Activated CD4-positive, alpha-beta T cell treated with anti-CD3 and anti-CD28 coated beads, Interleukin-2, amount 50 U/mL, for 24 hours (primary cell): Measurements from ENCODE around the gene HS1BP3.

Experiments
- DNase-seq, 2 donors: peaks; one replicate each; pipeline ENCODE4 v3.0.0-alpha.2; 2020; ENCODE audit warnings: low read depth in 1 of 2, low spot score in 1 of 2

HS1BP3 gene

DNA sequence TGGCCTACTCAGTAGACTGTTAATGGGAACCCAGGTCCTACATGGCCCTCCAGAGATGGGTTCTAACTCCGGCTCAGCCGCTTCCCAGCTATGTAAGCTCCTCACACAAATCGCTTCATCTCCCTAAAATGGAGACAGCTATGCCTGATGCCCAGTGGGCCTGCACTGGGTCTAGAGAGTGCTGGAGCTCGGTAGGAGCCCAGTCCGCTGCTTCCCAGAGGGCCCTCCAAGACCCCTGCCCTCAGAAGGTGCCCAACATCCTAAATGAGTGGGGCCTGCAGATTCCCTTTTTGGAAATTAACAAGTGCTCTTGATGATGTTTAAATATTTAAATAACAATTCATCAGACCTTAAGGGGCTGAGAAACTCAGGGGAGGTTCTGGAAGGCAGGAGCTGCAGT, 47.1 kb downstream of the HS1BP3 start:
- DNase-seq = no peak

DNA sequence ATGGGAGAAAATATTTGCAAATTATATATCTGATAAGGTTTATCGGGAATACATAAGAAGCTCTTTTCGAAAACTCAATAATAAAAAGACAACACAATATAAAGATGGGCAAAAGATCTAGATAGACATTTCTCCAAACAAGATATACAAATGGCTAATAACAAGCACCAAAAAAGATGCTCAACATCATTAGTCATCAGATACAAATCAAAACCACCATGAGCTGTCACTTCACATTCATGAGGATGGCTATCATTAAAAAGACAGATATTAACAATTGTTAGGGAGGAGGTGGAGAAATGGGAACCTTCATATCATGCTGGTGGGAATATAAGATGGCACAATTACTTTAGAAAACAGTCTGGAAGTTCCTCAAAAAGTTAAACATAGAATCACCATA, 48.1 kb downstream of the HS1BP3 start:
- no peak for DNase-seq

DNA sequence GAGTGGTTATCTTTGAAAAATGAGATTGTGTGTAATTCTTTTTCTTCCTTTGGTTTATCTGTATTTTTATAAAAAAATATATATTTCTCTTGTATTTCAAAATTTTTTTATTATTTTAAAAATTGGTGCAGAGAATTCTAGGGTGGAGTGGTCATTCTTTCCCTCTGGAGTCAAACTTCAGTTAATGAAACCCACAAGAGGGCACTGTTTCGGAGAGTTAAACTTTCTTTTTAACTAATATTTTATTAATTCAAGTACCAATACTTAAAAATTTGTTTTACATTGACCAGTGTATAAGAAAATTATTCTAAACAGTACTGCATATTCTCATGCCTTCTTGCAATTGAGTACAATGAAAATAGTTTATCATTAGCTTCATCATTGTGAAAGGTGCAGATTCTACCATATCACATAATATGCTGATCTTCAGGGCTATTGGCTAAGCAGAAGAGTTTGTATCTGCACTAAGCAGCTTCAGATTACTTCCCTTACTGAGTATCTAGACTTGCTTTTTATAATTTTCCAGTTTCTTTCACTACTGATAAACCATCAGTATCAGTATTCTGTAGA, 50.1 kb downstream of the HS1BP3 start:
- no peak for DNase-seq

DNA sequence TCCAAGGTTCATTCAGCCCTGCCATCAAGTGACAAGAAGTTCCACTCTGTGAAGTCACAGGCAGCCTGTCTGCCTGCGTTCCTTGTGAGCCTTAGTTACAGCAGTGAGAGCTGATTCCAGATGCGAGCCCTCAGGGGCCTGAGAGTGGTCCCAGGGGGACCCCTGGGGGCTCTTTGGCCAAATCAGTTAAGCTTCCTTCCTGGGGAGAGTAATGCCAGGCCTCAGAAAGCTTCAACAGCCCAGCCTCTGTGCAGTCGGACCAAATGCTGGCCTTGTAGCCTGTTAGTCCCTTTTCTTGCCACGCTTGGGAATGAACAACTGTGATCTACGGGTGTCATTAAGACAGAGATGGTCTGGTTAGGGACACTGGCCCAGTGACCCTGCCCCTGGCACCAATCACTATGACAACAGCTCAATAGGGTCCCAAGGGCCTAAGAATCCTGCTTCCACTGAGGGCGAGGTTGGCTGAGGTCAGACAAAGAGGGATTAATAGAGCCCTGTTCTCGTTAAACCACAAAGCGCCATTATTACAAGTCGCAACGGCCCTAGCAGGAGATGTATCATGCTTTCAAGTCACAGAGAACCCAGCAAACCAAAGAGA, 50.9 kb downstream of the HS1BP3 start:
- DNase-seq = no peak

DNA sequence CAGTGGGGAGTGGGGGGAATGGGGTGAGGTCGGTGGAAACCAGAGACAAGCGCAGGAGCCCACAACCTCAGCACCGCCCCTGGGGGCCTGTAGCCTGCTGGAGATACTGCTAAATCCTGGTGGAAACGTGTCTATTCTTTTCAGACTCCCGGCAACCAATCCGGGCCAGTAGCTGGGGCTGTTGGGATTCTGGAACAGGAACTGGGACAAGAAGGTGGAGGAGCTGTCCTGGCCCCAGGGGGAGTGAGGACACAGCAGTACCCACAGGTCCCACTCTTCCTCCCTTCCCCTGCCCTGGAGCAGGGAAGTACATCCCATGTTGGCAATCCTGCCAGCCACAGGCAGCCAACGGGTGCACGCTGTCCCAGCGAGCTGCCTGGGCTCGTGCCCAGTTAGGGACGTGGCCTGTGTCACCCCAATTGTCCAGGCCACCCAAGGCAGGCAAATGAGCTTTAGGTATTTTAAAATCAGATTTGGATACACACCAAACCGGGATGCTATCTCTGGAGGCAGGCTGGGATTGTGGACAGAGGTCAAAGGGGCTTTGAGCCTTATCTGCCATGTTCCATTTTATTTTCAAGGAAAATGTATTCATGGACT, 51.8 kb downstream of the HS1BP3 start:
- no peak for DNase-seq

DNA sequence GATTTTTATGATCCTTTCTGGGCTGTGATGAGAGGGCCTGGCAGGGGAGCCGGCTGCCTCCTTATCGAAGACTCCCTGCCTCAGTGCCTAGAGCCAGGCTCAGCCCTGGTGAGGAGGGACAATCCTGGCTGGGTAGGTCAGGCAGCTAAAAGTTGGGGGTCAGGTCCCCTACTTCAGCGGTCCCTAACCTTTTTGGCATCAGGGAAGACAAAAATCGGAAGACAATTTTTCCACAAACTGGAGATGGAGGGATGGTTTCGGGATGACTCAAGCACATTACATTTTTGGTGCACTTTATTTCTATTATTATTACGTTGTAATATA, 53.1 kb downstream of the HS1BP3 start:
- DNase-seq = no peak

DNA sequence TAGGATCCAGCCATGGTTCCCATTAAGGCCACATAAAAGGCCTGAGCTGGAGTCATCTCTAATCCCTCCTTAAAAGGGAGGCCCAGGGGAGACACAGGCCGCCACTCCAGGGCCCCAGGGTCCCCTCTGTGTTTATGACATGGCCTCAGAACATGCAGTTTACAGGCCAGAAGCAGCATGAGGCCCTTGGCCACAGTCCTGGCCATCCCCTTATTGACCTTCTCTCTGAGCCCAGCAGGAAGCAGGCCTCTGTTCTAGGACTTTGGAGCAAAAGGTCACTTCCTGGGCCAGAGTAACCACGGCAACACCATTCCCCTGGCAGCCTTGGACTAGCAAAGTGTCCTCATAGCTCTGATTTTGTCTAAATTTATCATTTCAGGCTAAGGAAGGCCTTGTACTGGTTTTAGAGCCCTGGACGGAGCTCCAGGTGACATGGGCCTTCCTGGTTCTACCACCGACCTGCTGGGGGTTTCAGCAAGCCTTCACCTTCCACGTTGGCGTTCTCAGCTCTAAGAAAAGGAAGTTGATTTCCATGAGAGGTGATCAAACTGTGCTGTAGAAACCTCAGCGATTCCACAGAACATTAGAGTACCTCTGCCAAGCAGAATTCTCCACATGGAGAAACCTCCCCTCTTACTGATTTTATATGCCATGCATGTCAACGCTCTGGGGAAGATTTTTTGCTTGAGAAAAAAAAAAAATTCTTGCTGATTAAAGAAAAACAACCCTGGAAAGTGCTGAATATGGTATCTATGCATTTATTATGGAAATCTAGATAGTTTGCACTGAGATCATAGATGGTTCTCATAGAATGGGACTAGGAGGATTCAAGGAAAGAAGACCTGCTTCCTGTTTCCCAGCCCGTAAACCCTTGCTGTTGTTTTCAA, 53.7 kb downstream of the HS1BP3 start:
- no peak for DNase-seq

DNA sequence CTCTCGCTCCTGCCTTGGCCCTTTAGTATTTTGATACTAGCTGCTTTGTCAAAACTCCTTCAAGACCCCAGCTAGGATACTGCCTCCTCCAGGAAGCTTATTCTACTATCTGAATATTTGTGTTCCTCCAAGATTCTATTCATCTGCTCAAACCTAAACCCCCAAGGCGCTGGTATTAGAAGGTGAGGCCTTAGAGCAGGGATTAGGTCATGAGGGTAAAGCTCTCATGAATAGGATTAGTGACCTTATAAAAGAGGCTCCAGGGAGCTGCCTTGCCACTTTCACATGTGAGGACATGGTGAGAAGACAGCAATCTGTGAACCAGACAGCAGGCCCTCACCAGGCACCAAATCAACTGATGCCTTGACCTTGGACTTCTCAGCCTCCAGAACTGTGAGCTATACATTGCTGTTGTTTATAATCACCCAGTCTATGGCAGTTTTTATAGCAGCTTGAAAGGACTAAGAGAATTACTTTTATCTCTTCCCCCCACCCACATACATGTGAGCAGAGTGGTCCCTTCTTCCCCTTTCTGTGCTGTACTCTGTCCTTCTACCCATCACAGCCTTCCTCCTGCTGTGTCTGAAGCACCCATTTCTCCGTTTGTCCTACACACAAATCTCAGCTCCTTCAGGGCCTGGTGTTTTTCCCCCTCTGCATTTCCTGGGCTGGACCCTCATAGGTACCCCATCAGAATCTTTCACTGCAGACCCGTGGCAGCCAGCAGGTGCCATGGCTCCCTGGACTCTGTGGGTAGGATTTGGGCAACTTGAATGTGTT, 54.5 kb downstream of the HS1BP3 start:
- no peak for DNase-seq

DNA sequence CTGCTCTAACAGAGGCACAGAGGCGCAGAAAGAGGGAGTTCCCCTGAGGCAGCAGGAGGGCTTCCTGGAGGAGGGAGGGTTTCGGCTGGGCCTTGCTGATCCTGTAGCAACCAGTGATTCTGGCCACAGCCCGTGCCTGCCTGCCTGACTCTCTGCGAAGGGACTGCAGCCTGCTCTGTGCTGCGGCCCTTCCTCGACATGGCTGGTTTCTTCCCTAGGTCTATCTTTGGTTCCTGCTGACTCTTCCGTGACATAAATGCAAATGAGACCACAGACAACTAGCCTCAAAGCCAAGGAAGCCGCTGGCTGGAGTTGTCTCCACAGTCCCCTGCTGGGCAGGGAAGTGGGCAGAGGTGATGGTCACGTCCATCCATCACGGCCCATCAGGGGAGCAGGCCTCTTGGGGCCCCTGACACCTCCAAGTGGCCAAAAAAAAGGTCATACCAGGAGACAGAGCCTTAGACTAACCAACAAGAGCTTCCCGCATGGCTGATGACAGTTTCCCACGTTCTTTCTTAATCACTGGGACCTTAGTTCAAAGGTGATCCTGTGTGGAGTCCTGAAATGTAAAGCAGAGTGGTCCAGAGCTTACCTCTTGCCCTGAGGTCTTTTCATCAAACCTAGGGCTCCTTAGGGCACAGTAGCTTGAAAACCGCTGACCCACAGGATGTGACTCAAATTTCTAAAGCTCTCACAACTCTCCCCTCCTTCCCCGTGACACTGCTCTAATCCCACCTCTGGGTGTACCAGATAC, 55.3 kb downstream of the HS1BP3 start:
- DNase-seq = no peak

DNA sequence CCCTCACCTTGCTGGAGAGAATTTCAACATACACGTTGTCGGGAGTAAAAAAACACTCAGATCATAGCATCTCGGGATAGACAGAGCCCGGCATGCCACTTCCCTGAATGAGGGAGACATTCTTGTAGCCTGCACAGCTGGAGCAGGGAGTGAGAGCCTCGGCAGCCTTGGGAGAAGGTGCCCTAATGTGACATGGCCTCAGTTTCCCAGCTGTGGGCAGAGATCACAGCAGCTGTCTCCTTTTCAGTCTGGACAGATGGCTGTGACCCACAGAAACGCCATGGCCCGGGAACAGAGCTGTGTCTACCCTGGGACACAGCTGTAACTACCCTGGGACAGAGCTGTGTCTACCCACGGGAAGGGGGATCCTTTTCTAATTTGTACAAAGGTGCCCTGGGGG, 55.9 kb downstream of the HS1BP3 start:
- no peak for DNase-seq

DNA sequence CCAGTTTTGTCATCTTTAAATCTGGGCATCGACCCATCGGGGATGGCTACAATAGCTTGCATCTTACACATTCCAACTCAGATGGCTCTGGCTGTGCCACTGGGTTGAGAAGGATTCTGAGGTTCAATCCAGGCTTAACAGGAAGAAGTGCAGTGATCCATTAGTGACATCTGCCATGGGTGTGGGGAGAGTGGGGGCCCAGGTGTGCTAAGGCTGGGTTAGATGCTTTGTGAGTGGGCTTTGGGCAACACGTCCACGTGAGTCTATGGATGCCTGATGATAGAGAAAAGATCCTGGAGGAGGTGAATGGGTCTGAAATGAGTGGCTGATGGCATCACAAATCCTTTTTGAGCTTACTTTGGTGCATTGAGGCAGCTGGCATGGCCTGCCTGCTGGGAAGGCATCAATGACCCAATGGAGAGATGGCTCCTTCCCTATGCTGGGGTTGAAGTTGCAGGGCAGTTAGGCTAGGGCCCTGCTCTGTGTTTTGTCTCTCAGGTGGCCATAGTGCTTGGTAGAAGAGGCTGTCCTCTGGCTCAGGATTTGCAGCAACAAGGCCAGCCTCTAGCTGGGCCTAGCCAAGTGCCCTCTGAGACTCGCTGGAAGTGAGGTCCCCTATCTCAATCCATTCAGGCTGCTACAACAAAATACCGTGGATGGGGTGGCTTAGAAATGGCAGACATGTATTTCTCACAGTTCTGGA, 56.7 kb downstream of the HS1BP3 start:
- no peak for DNase-seq

DNA sequence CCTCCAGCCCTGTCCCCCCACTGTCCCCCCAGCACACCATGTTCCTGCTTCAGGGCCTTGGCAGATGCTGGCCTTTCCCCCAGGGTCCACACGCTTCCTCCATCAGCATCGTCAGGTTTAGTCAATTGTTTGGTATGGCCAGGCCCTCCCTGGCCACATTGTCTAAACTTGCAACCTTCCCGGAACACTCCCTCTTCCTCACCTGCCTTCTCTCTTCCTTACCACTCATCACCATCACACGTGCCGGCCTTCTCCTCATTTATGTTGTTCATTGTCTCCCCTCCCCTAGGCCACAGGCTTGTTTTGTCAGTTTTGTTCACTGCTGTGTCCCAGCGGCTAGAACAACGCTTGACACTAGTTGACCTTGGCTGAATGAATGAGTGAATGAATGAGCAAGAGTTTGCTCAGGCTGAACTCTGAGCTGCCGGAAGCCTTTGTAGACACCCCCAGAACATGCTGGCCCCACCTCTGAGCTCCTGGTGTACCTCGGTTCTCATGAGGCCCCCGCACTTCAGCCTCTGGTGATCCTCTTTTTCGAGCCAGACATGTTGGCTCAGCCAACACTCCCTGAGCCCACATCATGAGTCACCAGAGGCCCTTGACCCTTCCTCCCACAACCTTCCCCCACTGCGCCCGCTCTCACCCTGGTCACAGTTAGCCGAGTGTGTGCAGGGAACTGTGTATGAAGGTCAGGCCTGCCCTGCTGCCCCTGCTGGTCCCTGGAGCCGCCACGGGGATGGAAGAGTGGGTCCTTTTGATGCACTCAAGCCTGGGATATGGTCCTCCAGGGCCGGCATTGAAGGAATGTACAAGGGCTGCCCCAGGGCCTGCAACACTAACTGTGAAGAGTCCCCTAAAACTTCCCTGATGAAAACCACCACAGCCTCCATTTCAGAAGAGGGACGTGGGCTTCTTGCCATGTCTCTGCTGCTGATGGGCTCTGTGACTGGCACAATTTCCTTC, 57.5 kb downstream of the HS1BP3 start:
- DNase-seq = no peak

DNA sequence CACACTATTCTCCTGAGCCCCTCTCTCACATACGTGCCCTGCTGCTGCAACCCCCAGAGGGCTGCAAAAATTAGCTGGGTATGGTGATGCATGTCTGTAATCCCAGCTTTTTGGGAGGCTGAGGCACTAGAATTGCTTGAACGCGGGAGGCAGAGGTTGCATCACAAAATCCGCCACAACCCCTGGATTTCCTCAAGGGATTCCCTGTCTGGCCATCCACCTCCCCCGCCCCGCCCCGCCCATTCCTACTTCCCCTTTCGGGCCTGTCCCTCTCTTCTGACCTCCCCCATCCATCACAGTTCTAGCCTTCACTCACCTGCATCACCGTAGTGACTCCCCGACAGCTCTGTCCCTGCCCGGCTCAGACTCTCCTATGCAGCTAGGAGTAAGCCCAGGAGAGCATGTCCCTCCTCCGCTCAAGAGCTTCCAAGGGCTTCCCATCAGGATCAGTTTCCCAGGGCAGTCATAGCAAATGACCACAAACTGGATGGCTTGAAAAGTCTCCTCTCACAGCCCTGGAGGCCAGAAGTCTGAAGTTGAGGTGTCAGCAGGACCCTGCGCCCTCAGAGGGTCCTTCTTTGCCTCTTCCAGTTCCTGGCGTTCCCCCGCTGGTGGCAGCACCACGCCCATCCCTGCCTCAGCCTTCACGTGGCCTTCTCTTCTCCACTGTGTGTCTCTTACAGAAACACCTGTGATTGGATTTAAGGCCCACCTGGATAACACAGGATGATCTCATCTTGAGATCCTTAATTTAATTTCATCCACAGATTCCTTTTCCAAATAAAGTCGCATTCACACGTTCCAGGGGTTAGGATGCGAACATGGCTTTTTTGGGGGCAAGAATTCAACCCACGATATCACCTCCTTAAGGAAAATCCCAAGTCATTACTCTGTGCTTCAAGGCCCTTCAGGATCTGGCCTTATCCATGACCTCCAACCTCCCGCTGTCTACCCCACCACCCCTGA, 58.5 kb downstream of the HS1BP3 start:
- no peak for DNase-seq

DNA sequence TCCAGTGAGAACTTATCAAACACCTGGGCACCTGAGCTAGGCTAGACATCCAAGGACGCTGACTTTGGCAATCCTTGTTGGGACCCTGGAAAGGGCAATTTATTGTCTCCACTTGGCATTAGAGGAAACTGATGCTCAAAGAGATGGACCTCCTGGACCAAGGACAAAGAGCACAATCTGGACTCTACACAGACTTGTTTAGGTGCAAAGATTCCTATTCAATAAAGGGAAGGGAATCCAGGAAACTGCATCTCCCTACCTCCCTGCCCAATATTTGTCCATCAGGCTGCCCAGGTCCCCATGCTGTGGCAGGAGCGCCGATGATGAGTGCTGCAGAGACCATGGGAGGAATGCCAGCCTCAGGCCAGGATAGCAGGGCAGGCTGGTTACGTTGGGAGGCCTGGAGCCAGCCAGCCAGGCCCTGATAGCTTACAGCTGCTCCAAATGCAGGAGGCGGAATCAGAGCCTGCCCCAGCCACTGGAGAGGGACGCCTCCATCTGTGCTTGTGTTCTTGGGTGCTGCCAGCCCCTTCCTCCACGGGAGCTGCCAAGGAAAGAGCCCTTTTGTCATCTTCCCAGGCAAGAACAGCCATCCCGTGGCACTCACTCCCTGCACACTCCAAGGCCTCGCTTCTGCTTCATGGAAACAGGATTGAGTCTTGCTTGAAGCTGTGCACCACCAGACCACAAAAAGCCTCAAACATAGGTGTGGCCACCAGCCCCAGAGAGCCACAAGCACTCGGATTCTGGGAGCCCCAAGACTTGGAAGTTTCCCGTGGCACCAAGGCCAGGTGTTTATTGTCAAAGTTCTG, 60.0 kb downstream of the HS1BP3 start:
- no peak for DNase-seq

DNA sequence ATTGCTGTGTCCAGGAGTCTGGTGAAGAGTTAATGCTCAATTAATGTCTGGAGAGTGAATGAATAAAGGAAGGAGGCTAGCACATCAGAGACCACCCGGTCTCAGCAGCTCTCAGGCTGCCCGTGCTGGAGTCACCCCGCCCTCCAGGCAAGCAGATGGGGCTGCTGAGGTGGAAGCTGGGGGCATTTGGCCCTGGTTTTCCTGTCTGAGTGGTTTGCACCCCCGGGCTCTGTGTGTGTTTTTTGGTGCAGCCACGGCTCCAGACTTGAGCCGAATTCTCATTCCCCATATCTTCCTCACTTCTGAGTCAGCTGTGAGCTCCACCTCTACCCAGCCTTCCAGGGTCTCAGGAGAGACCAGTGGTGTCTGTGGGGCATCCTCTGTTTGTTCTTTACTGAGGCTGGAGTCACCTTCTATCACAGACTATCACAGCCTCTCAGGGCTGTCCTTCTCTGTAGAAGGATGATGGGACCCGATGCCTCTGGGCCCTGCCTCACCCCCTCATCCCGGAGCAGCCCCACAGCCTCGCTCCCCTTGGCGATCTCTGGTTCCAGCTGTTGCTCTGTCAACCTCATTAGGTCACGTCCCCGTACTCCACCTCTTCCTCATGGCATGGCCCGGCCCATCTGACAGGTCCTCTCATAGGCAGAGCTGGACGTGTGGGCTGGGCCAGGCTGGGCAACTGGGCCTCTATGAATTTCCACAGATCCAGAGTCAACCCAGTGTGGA, 60.8 kb downstream of the HS1BP3 start:
- no peak for DNase-seq
